Common myeloid progenitor, CD34-positive (primary cell): ENCODE measurements around the gene SH2D2A.

Source experiments
- CTCF ChIA-PET: fragments of 350-600 bp; sonication (Branson Sonifier 250); formaldehyde crosslinking; loops from one replicate; lab custom pipeline; 2021; ENCODE audit warnings: antibody characterized with exemption; lab: Charles Lee
- POLR2A ChIA-PET: fragments of 350-600 bp; sonication (Branson Sonifier 250); formaldehyde crosslinking; loops from one replicate; lab custom pipeline; 2021; ENCODE audit warnings: antibody characterized with exemption; lab: Charles Lee
- DNase-seq, 3 donors: peaks; one replicate each; pipeline versions ENCODE4 v3.0.0 to v3.0.0-alpha.2; 2013
- H3K27ac ChIP-seq, 2 experiments: 1 replicate in 1 of 2; 2 replicates in 1 of 2; pipeline ENCODE4 v1.7.0; 2013; ENCODE audit warnings: inconsistent platforms in 2 of 2, low read length in 2 of 2, mild to moderate bottlenecking in 2 of 2, low read depth in 1 of 2, moderate library complexity in 1 of 2; ENCODE audit not compliant: severe bottlenecking in 2 of 2, insufficient read depth in 1 of 2, poor library complexity in 1 of 2
- H3K27me3 ChIP-seq, 5 experiments: replicated peaks in 2 of 5; 1 replicate in 3 of 5; 2 replicates in 2 of 5; pipeline versions ENCODE4 v1.6.1 to v1.7.0; 2013; ENCODE audit warnings: low read length in 4 of 5, mild to moderate bottlenecking in 2 of 5, moderate library complexity in 2 of 5, inconsistent platforms in 1 of 5; ENCODE audit not compliant: insufficient read depth in 5 of 5, control insufficient read depth in 4 of 5
- H3K36me3 ChIP-seq, 4 experiments: 1 replicate in 2 of 4; 2 replicates in 2 of 4; pipeline versions ENCODE4 v1.6.1 to v1.7.0; 2013; ENCODE audit warnings: low read length in 3 of 4, control low read depth in 1 of 4, mild to moderate bottlenecking in 1 of 4; ENCODE audit not compliant: control insufficient read depth in 4 of 4, insufficient read depth in 4 of 4
- H3K4me1 ChIP-seq, 4 experiments: 1 replicate in 3 of 4; 2 replicates in 1 of 4; pipeline versions ENCODE4 v1.6.1 to v1.7.1; 2013; ENCODE audit warnings: low read length in 3 of 4, mild to moderate bottlenecking in 3 of 4, control low read depth in 1 of 4, inconsistent platforms in 1 of 4, moderate library complexity in 1 of 4; ENCODE audit not compliant: control insufficient read depth in 4 of 4, insufficient read depth in 4 of 4; ENCODE audit errors: control extremely low read depth in 1 of 4
- H3K4me3 ChIP-seq, 7 experiments: 1 replicate in 4 of 7; 2 replicates in 3 of 7; pipeline versions ENCODE4 v1.5.1 to v1.7.0; 2013; ENCODE audit warnings: mild to moderate bottlenecking in 7 of 7, low read length in 6 of 7, moderate library complexity in 6 of 7, inconsistent platforms in 2 of 7, low read depth in 2 of 7, control low read depth in 1 of 7; ENCODE audit not compliant: insufficient read depth in 4 of 7, control insufficient read depth in 1 of 7; ENCODE audit errors: extremely low read depth in 1 of 7
- H3K9me3 ChIP-seq, 5 experiments: 1 replicate in 4 of 5; 2 replicates in 1 of 5; pipeline versions ENCODE4 v1.6.1 to v1.7.1; 2013; ENCODE audit warnings: low read length in 4 of 5, mild to moderate bottlenecking in 2 of 5, inconsistent platforms in 1 of 5, low read depth in 1 of 5, moderate library complexity in 1 of 5; ENCODE audit not compliant: control insufficient read depth in 4 of 5, insufficient read depth in 2 of 5; ENCODE audit errors: control extremely low read depth in 1 of 5
- WGBS: methylation state at CpG from one replicate; pipeline ENCODE4 v1.1.5; 2013; ENCODE audit not compliant: insufficient coverage; 5-methylcytosine and 5-hydroxymethylcytosine counted together

SH2D2A gene

GRCh38 chr1:156845055-156845952, 28.7 kb upstream of the SH2D2A start:
- H3K9me3 ChIP-seq, result no peaks in the 10 kb centered on the region
- peak overlapping the region in 3 of 7 experiments; percentile 43 to 61 (median 45) for H3K4me3 ChIP-seq
- H3K4me1 ChIP-seq, result peaks cover 0 to 20% (median 15%) of the 10 kb centered on the region in 4 experiments
- 8% methylated on average over 43 of the region's 69 CpGs for WGBS
- ChIA-PET POLR2A (interaction anchor here (1.0 kb wide), 1 partner anchor 15 kb away, joined by 3 read pairs; no protein-coding TSS in a partner anchor), CTCF (interaction anchor here (2.4 to 7.3 kb wide), 2 partner anchors 14 to 45 kb away, joined by 7 to 72 read pairs; partner anchors contain the start of genes INSRR and NTRK1)
- no peak overlapping the region for H3K27ac ChIP-seq
- H3K27me3 ChIP-seq, result peaks cover 0 to 97% (median 44%) of the 10 kb centered on the region in 5 experiments
- peak; percentile 52 to 76 (median 74) for DNase-seq
- no peaks in the 10 kb centered on the region for H3K36me3 ChIP-seq

DNA sequence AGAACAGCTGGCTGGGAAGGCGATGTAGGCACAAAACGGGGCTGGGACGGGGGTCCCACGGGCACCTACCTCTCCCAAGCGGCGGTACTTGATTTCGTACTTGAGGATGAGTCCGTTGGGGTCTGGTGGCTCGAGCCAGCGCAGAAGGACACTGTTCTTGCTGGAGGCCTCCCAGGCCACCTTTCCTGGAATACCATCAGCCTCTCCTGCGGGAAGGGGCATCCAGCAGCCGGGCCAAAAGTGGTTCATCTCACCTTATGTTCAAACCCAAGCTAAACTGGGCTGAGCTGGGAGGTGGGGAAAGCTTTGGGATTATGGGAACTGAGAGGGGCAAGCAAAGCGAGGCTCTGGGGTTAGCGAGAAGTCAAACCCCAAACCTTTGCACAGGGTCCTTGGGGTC, 28.0 kb upstream of the SH2D2A start:
- POLR2A ChIA-PET, result no interaction called here
- peaks cover 0 to 90% (median 44%) of the 10 kb centered on the region in 5 experiments for H3K27me3 ChIP-seq

DNA sequence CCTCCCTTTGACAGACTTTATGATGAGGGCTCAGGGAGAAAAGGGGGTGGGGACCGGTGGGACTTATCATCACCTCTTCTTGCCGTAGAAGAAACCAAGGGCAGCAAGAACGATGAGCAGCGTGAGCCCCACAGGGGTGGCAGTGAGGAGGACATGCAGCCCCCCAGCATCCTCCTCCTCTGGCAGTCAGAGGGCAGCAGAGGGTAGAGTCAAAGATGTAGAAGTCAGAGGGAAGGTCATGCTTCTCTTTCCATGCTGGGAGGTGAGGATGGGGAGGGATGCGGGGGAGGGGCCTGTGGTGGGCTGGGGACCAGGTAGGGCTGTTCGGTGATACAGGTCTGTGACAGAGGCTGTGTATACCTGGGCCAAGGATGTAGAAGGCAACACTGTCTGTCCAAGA, 27.5 kb upstream of the SH2D2A start:
- DNase-seq, result peak in 1 of 3 donors; percentile 24
- POLR2A ChIA-PET, result no interaction called here
- H3K36me3 ChIP-seq, result no peaks in the 10 kb centered on the region
- WGBS, result 39% methylated on average over 4 of the region's 6 CpGs
- H3K4me3 ChIP-seq, result no peak overlapping the region
- peaks cover 0 to 20% (median 15%) of the 10 kb centered on the region in 4 experiments for H3K4me1 ChIP-seq
- H3K27ac ChIP-seq, result no peak overlapping the region
- CTCF ChIA-PET, result interaction anchor here (1.0 to 7.3 kb wide), 4 partner anchors 15 to 83 kb away, joined by 3 to 72 read pairs (median 6); partner anchors contain the start of genes INSRR and NTRK1
- peaks cover 0 to 89% (median 46%) of the 10 kb centered on the region in 5 experiments for H3K27me3 ChIP-seq
- no peaks in the 10 kb centered on the region for H3K9me3 ChIP-seq

More for the DNA sequence above, 28.0 kb upstream of the SH2D2A start:
- H3K4me3 ChIP-seq, result peak overlapping the region in 3 of 7 experiments; percentile 43 to 61 (median 45)
- no peak overlapping the region for H3K27ac ChIP-seq
- WGBS, result 41% methylated on average over 4 of the region's 14 CpGs
- H3K9me3 ChIP-seq, result no peaks in the 10 kb centered on the region
- peaks cover 0 to 20% (median 15%) of the 10 kb centered on the region in 4 experiments for H3K4me1 ChIP-seq
- no peak for DNase-seq
- CTCF ChIA-PET, result interaction anchor here (2.4 to 7.3 kb wide), 2 partner anchors 14 to 46 kb away, joined by 7 to 72 read pairs; partner anchors contain the start of genes INSRR and NTRK1
- no peaks in the 10 kb centered on the region for H3K36me3 ChIP-seq

DNA sequence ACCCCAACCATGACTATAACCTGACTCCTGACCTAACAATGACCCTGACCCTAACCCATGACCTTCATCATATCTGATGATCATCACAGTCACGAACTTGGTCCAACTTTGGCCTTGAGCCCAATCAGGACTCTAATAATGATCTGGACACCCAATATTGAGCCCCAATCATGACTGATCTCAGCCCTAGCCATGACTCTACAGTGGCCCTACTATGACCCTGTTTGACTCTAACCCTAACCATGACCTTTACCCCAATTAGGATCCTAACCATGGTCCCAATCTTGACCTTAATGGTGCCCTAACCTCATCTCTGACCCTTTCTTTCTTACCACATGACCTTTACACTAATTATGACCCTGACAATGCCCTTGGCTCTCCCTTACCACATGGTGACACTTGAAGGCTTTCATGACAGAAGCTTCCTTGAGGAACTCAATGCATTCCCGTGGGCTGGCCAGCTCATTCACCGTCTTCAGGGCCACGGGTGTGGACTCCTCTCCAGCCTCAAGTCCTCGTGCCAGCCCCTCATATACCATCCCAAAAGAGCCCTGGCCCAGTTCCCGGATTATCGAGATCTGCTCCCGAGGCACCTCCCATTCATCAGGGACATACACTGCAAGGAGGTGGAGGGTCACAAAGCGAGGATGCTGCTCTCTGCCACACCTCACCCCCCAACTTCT, 26.1 kb upstream of the SH2D2A start:
- peaks cover 0 to 79% (median 36%) of the 10 kb centered on the region in 5 experiments for H3K27me3 ChIP-seq
- DNase-seq, result no peak
- POLR2A ChIA-PET, result no interaction called here

GRCh38 chr1:156841295-156841855, 24.7 kb upstream of the SH2D2A start:
- ChIA-PET POLR2A (interaction anchor here (0.5 to 0.6 kb wide), 2 partner anchors 14 to 566 kb away, joined by 3 to 5 read pairs; no protein-coding TSS in a partner anchor), CTCF (interaction anchor here (0.6 to 7.3 kb wide), 5 partner anchors 19 to 152 kb away, joined by 3 to 119 read pairs (median 4); partner anchors contain the start of genes INSRR, NTRK1 and PEAR1)
- Histone ChIP-seq H3K27ac (no peak overlapping the region), H3K4me3 (no peak overlapping the region), H3K9me3 (no peaks in the 10 kb centered on the region), H3K27me3 (peaks cover 0 to 65% (median 34%) of the 10 kb centered on the region in 5 experiments), H3K36me3 (no peaks in the 10 kb centered on the region), H3K4me1 (peaks cover 0 to 13% (median 9%) of the 10 kb centered on the region in 4 experiments)
- DNase-seq, result peak in 1 of 3 donors; percentile 21
- 80% methylated on average over 10 of the region's 16 CpGs for WGBS

More for the DNA sequence above, 26.1 kb upstream of the SH2D2A start:
- CTCF ChIA-PET, result interaction anchor here (1.2 to 7.3 kb wide), 2 partner anchors 16 to 85 kb away, joined by 3 to 72 read pairs; partner anchors contain the start of genes INSRR and NTRK1
- Histone ChIP-seq H3K4me3 (no peak overlapping the region), H3K36me3 (no peaks in the 10 kb centered on the region), H3K27ac (no peak overlapping the region), H3K9me3 (no peaks in the 10 kb centered on the region), H3K4me1 (peaks cover 0 to 13% (median 9%) of the 10 kb centered on the region in 4 experiments)
- WGBS, result 90% methylated on average over 6 of the region's 9 CpGs

DNA sequence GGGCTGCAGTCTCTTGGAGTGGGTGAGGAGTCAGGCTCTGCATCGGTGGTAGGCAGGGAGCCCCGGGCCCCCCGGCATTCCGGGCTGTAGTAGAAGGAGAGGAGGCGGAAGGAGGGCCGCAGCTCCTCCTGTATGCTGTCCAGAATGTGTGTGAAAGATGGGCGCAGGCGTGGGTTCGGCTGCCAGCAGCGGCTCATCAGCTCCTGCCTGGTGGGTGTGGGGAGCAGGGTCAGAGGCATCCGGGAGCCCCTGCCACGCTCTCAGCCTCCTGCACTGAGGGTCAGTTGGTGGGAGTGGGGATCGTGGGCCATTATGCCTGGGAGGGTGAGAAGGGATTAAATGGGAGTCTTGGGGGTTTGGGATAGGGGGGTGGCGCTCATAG, 24.2 kb upstream of the SH2D2A start:
- POLR2A ChIA-PET, result interaction anchor here (0.5 kb wide), 1 partner anchor 565 kb away, joined by 5 read pairs; no protein-coding TSS in a partner anchor

More for the DNA sequence above, 24.2 kb upstream of the SH2D2A start:
- Histone ChIP-seq H3K4me1 (peaks cover 0 to 13% (median 9%) of the 10 kb centered on the region in 4 experiments), H3K36me3 (no peaks in the 10 kb centered on the region), H3K27me3 (peaks cover 0 to 60% (median 34%) of the 10 kb centered on the region in 5 experiments), H3K27ac (no peak overlapping the region), H3K4me3 (no peak overlapping the region), H3K9me3 (no peaks in the 10 kb centered on the region)
- CTCF ChIA-PET, result interaction anchor here (0.6 to 7.3 kb wide), 4 partner anchors 19 to 90 kb away, joined by 3 to 119 read pairs (median 52); partner anchors contain the start of genes INSRR, NTRK1 and PEAR1
- 73% methylated on average over 6 of the region's 14 CpGs for WGBS
- DNase-seq, result no peak
